Endodermal cell (in vitro differentiated cells): Measurements from ENCODE around the gene FEZ2. TPM values are rescaled to one million over a fixed set of nuclear protein-coding genes. Genes with fewer than 3 reads are reported as not detected.

Source experiments
- DNase-seq: peaks from one replicate; pipeline ENCODE4 v3.0.0-alpha.2; 2017
- H3K27ac ChIP-seq: 2 replicates; pipeline ENCODE4 v1.5.1; 2013; ENCODE audit warnings: mild to moderate bottlenecking, low read depth, low read length, moderate library complexity
- H3K27me3 ChIP-seq: 2 replicates; pipeline ENCODE4 v1.6.1; 2013; ENCODE audit warnings: mild to moderate bottlenecking, low read length, moderate library complexity; ENCODE audit not compliant: insufficient read depth, control insufficient read depth, poor library complexity, severe bottlenecking
- H3K36me3 ChIP-seq: 2 replicates; pipeline ENCODE4 v1.7.0; 2013; ENCODE audit warnings: mild to moderate bottlenecking, low read length, moderate library complexity; ENCODE audit not compliant: control insufficient read depth, insufficient read depth
- H3K4me1 ChIP-seq: one replicate; pipeline ENCODE4 v1.7.0; 2013; ENCODE audit warnings: low read length; ENCODE audit not compliant: control insufficient read depth, insufficient read depth
- H3K4me3 ChIP-seq: 2 replicates; pipeline ENCODE4 v1.5.1; 2013; ENCODE audit warnings: mild to moderate bottlenecking, low read length, moderate library complexity
- H3K9ac ChIP-seq: 2 replicates; pipeline ENCODE4 v1.6.1; 2013; ENCODE audit warnings: mild to moderate bottlenecking, low read length, moderate library complexity; ENCODE audit not compliant: poor library complexity, severe bottlenecking; ENCODE audit errors: extremely low read depth
- H3K9me3 ChIP-seq: 2 replicates; pipeline ENCODE4 v1.6.1; 2013; ENCODE audit warnings: mild to moderate bottlenecking, low read length, moderate library complexity; ENCODE audit not compliant: control insufficient read depth
- H3K27ac Mint-ChIP-seq: 2 replicates; pipeline ENCODE4 v1.8.0; 2020; ENCODE audit warnings: mixed read lengths
- H3K27me3 Mint-ChIP-seq: 2 replicates; pipeline ENCODE4 v1.8.0; 2021; ENCODE audit warnings: mild to moderate bottlenecking, mixed read lengths; ENCODE audit not compliant: insufficient read depth
- H3K36me3 Mint-ChIP-seq: 2 replicates; pipeline ENCODE4 v1.8.0; 2020; ENCODE audit warnings: low read depth, mixed read lengths
- H3K4me1 Mint-ChIP-seq: 2 replicates; pipeline ENCODE4 v1.8.0; 2020; ENCODE audit warnings: mixed read lengths
- H3K4me3 Mint-ChIP-seq: 2 replicates; pipeline ENCODE4 v1.8.0; 2020; ENCODE audit warnings: mild to moderate bottlenecking, moderate library complexity, mixed read lengths
- H3K9me3 Mint-ChIP-seq: 2 replicates; pipeline ENCODE4 v1.8.0; 2020; ENCODE audit warnings: mild to moderate bottlenecking, mixed read lengths
- CTCF ChIP-seq: fragments of 200-600 bp; sonication (generic); conservative IDR thresholded peaks from 2 replicates; pipeline ENCODE4 v1.5.0; 2021; ENCODE audit warnings: antibody characterized with exemption, mild to moderate bottlenecking
- WGBS, 2 experiments: methylation state at CpG; one replicate each; pipeline versions ENCODE4 v1.1.5 to v1.1.7; 2013; ENCODE audit warnings: missing lambda C conversion rate in 2 of 2, mixed read lengths in 1 of 2; ENCODE audit not compliant: insufficient coverage in 1 of 2, insufficient read length in 1 of 2; 5-methylcytosine and 5-hydroxymethylcytosine counted together
- total RNA-seq, 2 donors: library from RNA; stranded (reverse); fragmentation: NEBNext Ultra II Directional in 1 of 2; extraction: Animal tissue kit (Norgen Biotek cat#: 25700) in 1 of 2; gene quantifications; 2 replicates in 1 of 2; 3 replicates in 1 of 2; pipeline ENCODE4 v1.2.1, GENCODE V29; 2021

FEZ2 gene
- total RNA-seq, 2 donors from 2014 or later = 30.0 to 37.3 TPM

- H3K9ac ChIP-seq = no peak overlapping the region
- WGBS, 2 experiments = 91 to 93% methylated on average over 2 to 5 of the region's 5 CpGs
- H3K9me3 ChIP-seq = no peaks in the 10 kb centered on the region
- no peak overlapping the region for H3K27ac Mint-ChIP-seq
- peaks cover 9% of the 10 kb centered on the region for H3K27me3 ChIP-seq
- no peaks in the 10 kb centered on the region for H3K36me3 Mint-ChIP-seq
- no peaks in the 10 kb centered on the region for H3K9me3 Mint-ChIP-seq
- no peak for TF ChIP-seq CTCF
- no peaks in the 10 kb centered on the region for H3K4me1 ChIP-seq
- no peaks in the 10 kb centered on the region for H3K27me3 Mint-ChIP-seq
- DNase-seq = no peak
- no peaks in the 10 kb centered on the region for H3K36me3 ChIP-seq
- no peak overlapping the region for H3K4me3 Mint-ChIP-seq
- H3K27ac ChIP-seq = no peak overlapping the region
- H3K4me3 ChIP-seq = no peak overlapping the region
- peaks cover 3% of the 10 kb centered on the region for H3K4me1 Mint-ChIP-seq
Measured at GRCh38 chr2:36611316-36611990, 13.5 kb upstream of the FEZ2 start.

- no peak for DNase-seq
- Histone ChIP-seq H3K27ac (no peak overlapping the region), H3K9ac (no peak overlapping the region), H3K4me3 (no peak overlapping the region), H3K36me3 (no peaks in the 10 kb centered on the region), H3K27me3 (peaks cover 9% of the 10 kb centered on the region), H3K9me3 (no peaks in the 10 kb centered on the region), H3K4me1 (no peaks in the 10 kb centered on the region)
- Mint-ChIP-seq H3K4me3 (no peak overlapping the region), H3K4me1 (no peaks in the 10 kb centered on the region), H3K27me3 (peaks cover 3% of the 10 kb centered on the region), H3K36me3 (no peaks in the 10 kb centered on the region), H3K27ac (no peak overlapping the region), H3K9me3 (no peaks in the 10 kb centered on the region)
- TF ChIP-seq CTCF = no peak
- 94 to 100% methylated on average over 1 of the region's 1 CpG for WGBS, 2 experiments
Measured at GRCh38 chr2:36609507-36609906, 11.5 kb upstream of the FEZ2 start.

GRCh38 chr2:36607947-36608346, 10.0 kb upstream of the FEZ2 start:
- no peak overlapping the region for H3K4me3 Mint-ChIP-seq
- Histone ChIP-seq H3K27ac (no peak overlapping the region), H3K9me3 (no peaks in the 10 kb centered on the region), H3K9ac (no peak overlapping the region), H3K27me3 (peaks cover 9% of the 10 kb centered on the region), H3K4me3 (no peak overlapping the region), H3K36me3 (no peaks in the 10 kb centered on the region), H3K4me1 (no peaks in the 10 kb centered on the region)
- no peak for DNase-seq
- H3K4me1 Mint-ChIP-seq = peaks cover 5% of the 10 kb centered on the region
- no peak overlapping the region for H3K27ac Mint-ChIP-seq
- H3K36me3 Mint-ChIP-seq = no peaks in the 10 kb centered on the region
- no peak for TF ChIP-seq CTCF
- H3K9me3 Mint-ChIP-seq = no peaks in the 10 kb centered on the region
- WGBS, 2 experiments = 90 to 93% methylated on average over 3 of the region's 3 CpGs
- H3K27me3 Mint-ChIP-seq = peaks cover 3% of the 10 kb centered on the region
